Gastroesophageal sphincter (tissue), 2 donors: ENCODE data around the gene LRP1B.

ENCODE experiments used
- POLR2A ChIP-seq, 2 donors: fragments of 450-650 bp; IDR thresholded peaks; one replicate each; pipeline ENCODE4 v1.6.1; 2017; ENCODE audit warnings: antibody characterized with exemption in 2 of 2, mild to moderate bottlenecking in 2 of 2, moderate library complexity in 1 of 2
- POLR2AphosphoS5 ChIP-seq: sonication (generic); formaldehyde crosslinking; IDR thresholded peaks from one replicate; pipeline ENCODE4 v1.6.1; 2017; ENCODE audit warnings: antibody characterized with exemption

GRCh38 chr2:140273958-140274357 is 1856.9 kb downstream of the LRP1B start:
- TF ChIP-seq POLR2A (IDR thresholded peaks at IDR 0.05) (no peak), POLR2AphosphoS5 (no peak)
